Mesenchymal stem cell (in vitro differentiated cells and primary cell): ENCODE data around the gene RNF6.

ENCODE experiments used
- DNase-seq: peaks from one replicate; pipeline ENCODE4 v3.0.0-alpha.2; 2013
- H2AFZ ChIP-seq: one replicate; pipeline ENCODE4 v1.6.1; 2013; ENCODE audit warnings: low read depth, mild to moderate bottlenecking, control low read depth, inconsistent platforms, low read length, moderate library complexity
- H2AK5ac ChIP-seq: 2 replicates; pipeline ENCODE4 v1.6.1; 2013; ENCODE audit warnings: low read length, moderate library complexity, mild to moderate bottlenecking, inconsistent platforms; ENCODE audit not compliant: severe bottlenecking
- H2BK120ac ChIP-seq: one replicate; pipeline ENCODE4 v1.6.1; 2013; ENCODE audit warnings: low read depth, mild to moderate bottlenecking, inconsistent platforms, low read length, moderate library complexity
- H2BK12ac ChIP-seq, 2 experiments: one replicate each; pipeline ENCODE4 v1.6.1; 2013; ENCODE audit warnings: inconsistent platforms in 2 of 2, low read length in 2 of 2, mild to moderate bottlenecking in 2 of 2, moderate library complexity in 2 of 2, control low read depth in 1 of 2
- H2BK15ac ChIP-seq: one replicate; pipeline ENCODE4 v1.6.1; 2013; ENCODE audit warnings: mild to moderate bottlenecking, low read depth, inconsistent platforms; ENCODE audit not compliant: poor library complexity, severe bottlenecking
- H2BK5ac ChIP-seq: 2 replicates; pipeline ENCODE4 v1.6.1; 2013; ENCODE audit warnings: low read depth, mild to moderate bottlenecking, low read length, control low read depth, inconsistent platforms; ENCODE audit not compliant: poor library complexity, severe bottlenecking
- H3K14ac ChIP-seq, 2 experiments: one replicate each; pipeline ENCODE4 v1.6.1; 2013; ENCODE audit warnings: inconsistent platforms in 2 of 2, low read length in 2 of 2, control low read depth in 1 of 2, mild to moderate bottlenecking in 1 of 2, moderate library complexity in 1 of 2
- H3K18ac ChIP-seq, 2 experiments: one replicate each; pipeline ENCODE4 v1.6.1; 2013; ENCODE audit warnings: inconsistent platforms in 2 of 2, low read length in 2 of 2, control low read depth in 1 of 2, low read depth in 1 of 2, mild to moderate bottlenecking in 1 of 2
- H3K23ac ChIP-seq, 2 experiments: one replicate each; pipeline ENCODE4 v1.6.1; 2013; ENCODE audit warnings: inconsistent platforms in 2 of 2, low read length in 2 of 2, mild to moderate bottlenecking in 2 of 2, moderate library complexity in 2 of 2, control low read depth in 1 of 2
- H3K27ac ChIP-seq: 2 replicates; pipeline ENCODE4 v1.5.1; 2013; ENCODE audit warnings: mild to moderate bottlenecking, moderate library complexity, low read length, control low read depth, inconsistent platforms; ENCODE audit not compliant: poor library complexity, severe bottlenecking
- H3K27me3 ChIP-seq, 2 experiments: 2 replicates each; pipeline versions ENCODE4 v1.6.1 to v1.7.0; 2013; ENCODE audit warnings: low read length in 2 of 2, mild to moderate bottlenecking in 2 of 2, moderate library complexity in 2 of 2, control low read depth in 1 of 2, inconsistent platforms in 1 of 2; ENCODE audit not compliant: control insufficient read depth in 1 of 2, insufficient read depth in 1 of 2
- H3K36me3 ChIP-seq, 2 experiments: 2 replicates each; pipeline versions ENCODE4 v1.6.1 to v1.7.0; 2013; ENCODE audit warnings: low read length in 2 of 2, control low read depth in 1 of 2, inconsistent platforms in 1 of 2, low read depth in 1 of 2, mild to moderate bottlenecking in 1 of 2; ENCODE audit not compliant: insufficient read depth in 2 of 2, control insufficient read depth in 1 of 2
- H3K4ac ChIP-seq, 2 experiments: one replicate each; pipeline ENCODE4 v1.6.1; 2013; ENCODE audit warnings: inconsistent platforms in 2 of 2, low read length in 2 of 2, mild to moderate bottlenecking in 2 of 2, moderate library complexity in 2 of 2, control low read depth in 1 of 2, low read depth in 1 of 2
- H3K4me1 ChIP-seq: 2 replicates; pipeline ENCODE4 v1.6.1; 2013; ENCODE audit warnings: low read depth, low read length, control low read depth; ENCODE audit not compliant: control insufficient read depth, insufficient read depth
- H3K4me2 ChIP-seq: 2 replicates; pipeline ENCODE4 v1.6.1; 2013; ENCODE audit warnings: low read length, mild to moderate bottlenecking, inconsistent platforms; ENCODE audit not compliant: poor library complexity, severe bottlenecking
- H3K4me3 ChIP-seq, 2 experiments: 2 replicates each; pipeline versions ENCODE4 v1.5.1 to v1.7.0; 2013; ENCODE audit warnings: low read length in 2 of 2, mild to moderate bottlenecking in 2 of 2, control low read depth in 1 of 2, low read depth in 1 of 2; ENCODE audit not compliant: insufficient read depth in 1 of 2
- H3K79me1 ChIP-seq: replicated peaks from 2 replicates; pipeline ENCODE4 v1.6.1; 2013; ENCODE audit warnings: mild to moderate bottlenecking, control low read depth, low read length, inconsistent platforms; ENCODE audit not compliant: poor library complexity, severe bottlenecking
- H3K9ac ChIP-seq: 2 replicates; pipeline ENCODE4 v1.7.0; 2013; ENCODE audit warnings: mild to moderate bottlenecking, low read length, moderate library complexity
- H3K9me3 ChIP-seq: 2 replicates; pipeline ENCODE4 v1.7.0; 2013; ENCODE audit warnings: mild to moderate bottlenecking, low read length; ENCODE audit not compliant: control insufficient read depth
- H4K8ac ChIP-seq: one replicate; pipeline ENCODE4 v1.6.1; 2013; ENCODE audit warnings: inconsistent platforms, mild to moderate bottlenecking, low read length, moderate library complexity
- H4K91ac ChIP-seq: one replicate; pipeline ENCODE4 v1.6.1; 2013; ENCODE audit warnings: mild to moderate bottlenecking, low read length, inconsistent platforms
- WGBS: methylation state at CpG from one replicate; pipeline ENCODE4 v1.1.7; 2013; ENCODE audit warnings: mixed read lengths; 5-methylcytosine and 5-hydroxymethylcytosine counted together

The RNF6 gene

DNA sequence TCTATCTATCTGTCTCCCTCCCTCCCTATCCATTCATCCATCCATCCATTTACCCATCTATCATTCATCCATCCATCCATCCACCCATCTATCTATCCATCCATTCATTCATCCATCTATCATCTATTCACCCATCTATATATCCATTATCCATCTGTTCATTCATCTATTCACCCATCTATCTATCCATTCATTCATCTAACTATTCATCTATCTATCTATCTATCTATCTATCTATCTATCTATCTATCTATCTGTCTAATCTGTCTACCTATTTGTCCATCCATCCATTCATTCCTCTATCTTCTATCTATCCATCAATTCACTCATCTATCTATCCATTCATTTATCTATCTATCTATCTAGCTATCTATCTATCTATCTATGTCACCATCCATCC lies 27.4 kb upstream of the RNF6 start:
- H4K8ac ChIP-seq = no peak overlapping the region
- H3K23ac ChIP-seq = no peak overlapping the region
- no peak overlapping the region for H3K4me2 ChIP-seq
- no peak overlapping the region for H2BK5ac ChIP-seq
- DNase-seq = no peak
- no peak overlapping the region for H2BK12ac ChIP-seq
- no peak overlapping the region for H3K9ac ChIP-seq
- H2BK15ac ChIP-seq = no peak overlapping the region
- H3K27ac ChIP-seq = no peak overlapping the region
- H3K36me3 ChIP-seq = no peaks in the 10 kb centered on the region
- H2BK120ac ChIP-seq = no peak overlapping the region
- no peak overlapping the region for H3K4me3 ChIP-seq
- peaks cover 8 to 22% of the 10 kb centered on the region in 2 experiments for H3K27me3 ChIP-seq
- no peaks in the 10 kb centered on the region for H3K9me3 ChIP-seq
- H3K14ac ChIP-seq = no peak overlapping the region
- H2AK5ac ChIP-seq = no peak overlapping the region
- no peak overlapping the region for H3K4ac ChIP-seq
- no peaks in the 10 kb centered on the region for H3K4me1 ChIP-seq
- no peak overlapping the region for H2AFZ ChIP-seq
- H3K79me1 ChIP-seq = peaks cover under 1% of the 10 kb centered on the region
- H3K18ac ChIP-seq = no peak overlapping the region
- H4K91ac ChIP-seq = no peak overlapping the region

DNA sequence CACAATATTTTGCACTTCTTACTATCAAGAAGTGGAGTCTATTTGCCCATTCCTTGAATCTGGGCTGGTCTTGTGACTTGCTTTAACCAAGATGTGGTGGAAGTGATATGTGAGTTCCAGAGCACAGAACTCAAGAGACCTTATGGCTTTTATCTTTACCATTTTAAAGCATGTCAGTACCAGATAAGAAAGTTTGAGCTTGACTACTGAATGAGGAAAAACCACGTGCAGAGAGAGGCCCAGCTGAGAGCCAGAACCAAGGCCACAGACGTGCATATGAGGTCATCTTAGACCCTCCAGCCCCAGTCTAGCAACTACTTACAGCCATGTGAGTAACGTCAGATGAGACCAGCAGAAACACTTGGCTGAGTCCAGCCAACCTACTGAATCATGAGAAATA lies 25.5 kb upstream of the RNF6 start:
- no peak overlapping the region for H3K4me2 ChIP-seq
- H2BK120ac ChIP-seq = no peak overlapping the region
- H3K4me1 ChIP-seq = no peaks in the 10 kb centered on the region
- no peaks in the 10 kb centered on the region for H3K36me3 ChIP-seq
- DNase-seq = peak; percentile 78
- H2BK5ac ChIP-seq = no peak overlapping the region
- no peak overlapping the region for H3K14ac ChIP-seq
- no peak overlapping the region for H2AK5ac ChIP-seq
- no peak overlapping the region for H2BK12ac ChIP-seq
- H3K9me3 ChIP-seq = peaks cover 3% of the 10 kb centered on the region
- no peak overlapping the region for H2AFZ ChIP-seq
- H4K91ac ChIP-seq = no peak overlapping the region
- no peak overlapping the region for H3K27ac ChIP-seq
- no peak overlapping the region for H3K18ac ChIP-seq
- H3K79me1 ChIP-seq = no peaks in the 10 kb centered on the region
- H4K8ac ChIP-seq = no peak overlapping the region
- H3K4me3 ChIP-seq = no peak overlapping the region
- no peak overlapping the region for H3K23ac ChIP-seq
- no peak overlapping the region for H3K4ac ChIP-seq
- peaks cover 8 to 22% of the 10 kb centered on the region in 2 experiments for H3K27me3 ChIP-seq
- no peak overlapping the region for H3K9ac ChIP-seq
- 39% methylated on average over 3 of the region's 3 CpGs for WGBS
- H2BK15ac ChIP-seq = no peak overlapping the region

DNA sequence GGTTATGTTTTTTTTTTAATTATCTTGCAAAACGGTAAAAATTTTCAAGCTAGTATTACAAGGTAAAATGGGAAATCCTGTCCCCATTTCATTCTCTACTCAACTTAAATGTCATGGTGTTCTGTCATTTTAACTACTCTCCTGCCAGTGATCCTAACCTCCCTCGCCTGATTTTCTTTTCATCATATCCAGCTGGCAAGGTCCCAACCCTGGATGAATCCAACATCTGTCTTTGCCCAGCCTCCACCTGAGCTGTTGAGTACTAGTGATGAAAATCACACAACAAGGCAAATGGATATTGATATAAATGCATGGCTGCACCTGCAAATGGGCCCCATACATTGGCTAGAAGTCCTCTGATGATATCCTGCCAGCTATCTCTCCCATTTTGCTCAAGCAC lies 24.9 kb upstream of the RNF6 start:
- peak overlapping the region; percentile 27 for H2BK120ac ChIP-seq
- H3K79me1 ChIP-seq = no peaks in the 10 kb centered on the region
- H3K4me3 ChIP-seq = no peak overlapping the region
- no peak for DNase-seq
- H3K4ac ChIP-seq = peak overlapping the region in 1 of 2 experiments; percentile 66
- peaks cover 8 to 22% of the 10 kb centered on the region in 2 experiments for H3K27me3 ChIP-seq
- peak overlapping the region in 1 of 2 experiments; percentile 59 for H2BK12ac ChIP-seq
- no peak overlapping the region for H3K23ac ChIP-seq
- 91% methylated on average over 2 of the region's 2 CpGs for WGBS
- no peak overlapping the region for H3K4me2 ChIP-seq
- H3K9ac ChIP-seq = no peak overlapping the region
- H2BK5ac ChIP-seq = no peak overlapping the region
- no peak overlapping the region for H4K91ac ChIP-seq
- H3K14ac ChIP-seq = peak overlapping the region in 1 of 2 experiments; percentile 65
- peaks cover 9% of the 10 kb centered on the region for H3K9me3 ChIP-seq
- no peak overlapping the region for H2AK5ac ChIP-seq
- H2BK15ac ChIP-seq = no peak overlapping the region
- H3K4me1 ChIP-seq = no peaks in the 10 kb centered on the region
- peak overlapping the region; percentile 19 for H4K8ac ChIP-seq
- no peaks in the 10 kb centered on the region for H3K36me3 ChIP-seq
- H3K18ac ChIP-seq = peak overlapping the region; percentile 49 to 73
- no peak overlapping the region for H3K27ac ChIP-seq
- H2AFZ ChIP-seq = no peak overlapping the region

DNA sequence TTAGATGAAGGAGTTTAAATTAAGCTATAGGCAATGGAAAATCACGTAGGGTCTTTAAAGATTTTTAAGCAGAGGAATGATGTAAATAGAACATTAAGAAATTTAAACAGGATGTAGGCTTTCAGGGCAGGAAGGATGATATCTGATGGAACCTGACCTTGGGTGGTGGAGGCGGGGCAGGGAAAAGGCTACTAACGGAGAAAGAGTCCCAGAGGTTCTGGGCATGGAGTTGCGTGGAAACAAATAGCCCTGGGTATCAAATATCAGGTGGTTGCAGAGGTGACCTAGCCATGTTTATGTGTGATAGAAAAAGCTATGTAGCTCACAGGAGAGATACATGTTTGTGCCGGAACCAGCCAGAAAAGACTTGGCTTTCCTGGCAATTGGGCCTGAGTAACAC lies 24.0 kb upstream of the RNF6 start:
- no peak overlapping the region for H3K23ac ChIP-seq
- H2AFZ ChIP-seq = peak overlapping the region; percentile 14
- peak; percentile 58 for DNase-seq
- H3K4me3 ChIP-seq = no peak overlapping the region
- H3K4ac ChIP-seq = peak overlapping the region in 1 of 2 experiments; percentile 73
- peak overlapping the region; percentile 31 to 89 for H2BK12ac ChIP-seq
- no peak overlapping the region for H2BK5ac ChIP-seq
- H4K8ac ChIP-seq = peak overlapping the region; percentile 82
- H3K79me1 ChIP-seq = no peaks in the 10 kb centered on the region
- no peaks in the 10 kb centered on the region for H3K4me1 ChIP-seq
- no peaks in the 10 kb centered on the region for H3K36me3 ChIP-seq
- peak overlapping the region; percentile 50 for H4K91ac ChIP-seq
- H3K4me2 ChIP-seq = no peak overlapping the region
- no peak overlapping the region for H3K27ac ChIP-seq
- peaks cover 8 to 22% of the 10 kb centered on the region in 2 experiments for H3K27me3 ChIP-seq
- no peak overlapping the region for H2AK5ac ChIP-seq
- H3K9ac ChIP-seq = no peak overlapping the region
- peak overlapping the region; percentile 89 for H2BK120ac ChIP-seq
- WGBS = 55% methylated on average over 5 of the region's 5 CpGs
- peaks cover 10% of the 10 kb centered on the region for H3K9me3 ChIP-seq
- no peak overlapping the region for H3K14ac ChIP-seq
- peak overlapping the region in 1 of 2 experiments; percentile 21 for H3K18ac ChIP-seq
- no peak overlapping the region for H2BK15ac ChIP-seq
